Left ventricle myocardium superior (tissue), 1 donor: ENCODE measurements around the gene UBE2G2. TPM values are rescaled to one million over a fixed set of nuclear protein-coding genes. Genes with fewer than 3 reads are reported as not detected.

Experiments used
- ATAC-seq: fragments of 200-7000 bp; cut with Tn5 transposase; one replicate; pipeline ENCODE4 v1.9.1; 2020; ENCODE audit warnings: mild to moderate bottlenecking, moderate library complexity
- DNase-seq: peaks from one replicate; pipeline ENCODE4 v3.0.0-alpha.2; 2020
- intact Hi-C: fragments of 100-400 bp; cut with micrococcal nuclease; formaldehyde crosslinking; loops from one replicate; pipeline ENCODE4 v1.11.0; 2022
- total RNA-seq: library from RNA; stranded (reverse); fragmentation: NEBNext Ultra II Directional; extraction: Animal tissue kit (Norgen Biotek cat#: 25700); gene quantifications from one replicate; pipeline ENCODE4 v1.2.1, GENCODE V29; 2021
- donor health status: DM: no; HTN: yes; CAD: no; lungs with severe emphysema.

UBE2G2 gene
- total RNA-seq, 1 donor from 2014 or later: 70.0 TPM

GRCh38 chr21:44795342-44795741, 6.3 kb downstream of the UBE2G2 start:
- intact Hi-C loops: loop anchor here (10.0 kb wide), 1 partner anchor 79 kb away; the partner anchor contains the start of gene PTTG1IP
- DNase-seq (no peak), ATAC-seq (no peak)

GRCh38 chr21:44793592-44794374, 7.8 kb downstream of the UBE2G2 start:
- intact Hi-C loops: loop anchor here (10.0 kb wide), 1 partner anchor 81 kb away; the partner anchor contains the start of gene PTTG1IP
- DNase-seq: no peak
- ATAC-seq: no peak

GRCh38 chr21:44792702-44793591, 8.7 kb downstream of the UBE2G2 start:
- ATAC-seq: peak; percentile 90
- intact Hi-C loops: loop anchor here (10.0 kb wide), 1 partner anchor 82 kb away; the partner anchor contains the start of gene PTTG1IP
- peak; percentile 68 for DNase-seq

- no peak for ATAC-seq
- DNase-seq: no peak
- intact Hi-C loops: loop anchor here (10.0 kb wide), 1 partner anchor 83 kb away; the partner anchor contains the start of gene PTTG1IP
Observed at GRCh38 chr21:44791993-44792392, 9.6 kb downstream of the UBE2G2 start.

- ATAC-seq: no peak
- intact Hi-C loops: loop anchor here (10.0 kb wide), 1 partner anchor 84 kb away; the partner anchor contains the start of gene PTTG1IP
- DNase-seq: no peak
Observed at GRCh38 chr21:44791246-44791645, 10.4 kb downstream of the UBE2G2 start.

- ATAC-seq (no peak), DNase-seq (no peak)
- intact Hi-C loops: loop anchor here (10.0 kb wide), 1 partner anchor 84 kb away; the partner anchor contains the start of gene PTTG1IP
Observed at GRCh38 chr21:44790368-44790767, 11.3 kb downstream of the UBE2G2 start.

- intact Hi-C loops: loop anchor here (10.0 kb wide), 1 partner anchor 85 kb away; the partner anchor contains the start of gene PTTG1IP
- DNase-seq: no peak
Observed at GRCh38 chr21:44789880-44790279, 11.7 kb downstream of the UBE2G2 start.

GRCh38 chr21:44785620-44786335, 15.8 kb downstream of the UBE2G2 start:
- DNase-seq (no peak), ATAC-seq (no peak)
- intact Hi-C loops: no loop called here

More at GRCh38 chr21:44789880-44790279, 11.7 kb downstream of the UBE2G2 start:
- ATAC-seq: no peak

- intact Hi-C loops: no loop called here
- no peak for ATAC-seq
- no peak for DNase-seq
Observed at GRCh38 chr21:44784810-44785209, 16.8 kb downstream of the UBE2G2 start.

- ATAC-seq: no peak
- intact Hi-C loops: no loop called here
Observed at GRCh38 chr21:44783020-44783696, 18.5 kb downstream of the UBE2G2 start.

GRCh38 chr21:44780767-44781459, 20.7 kb downstream of the UBE2G2 start:
- ATAC-seq (peak; percentile 35), DNase-seq (no peak)
- intact Hi-C loops: no loop called here

More at GRCh38 chr21:44783020-44783696, 18.5 kb downstream of the UBE2G2 start:
- no peak for DNase-seq

- ATAC-seq (no peak), DNase-seq (no peak)
- intact Hi-C loops: no loop called here
Observed at GRCh38 chr21:44780137-44780502, 21.5 kb downstream of the UBE2G2 start.

GRCh38 chr21:44779417-44780136, 22.0 kb downstream of the UBE2G2 start:
- no peak for ATAC-seq

GRCh38 chr21:44778983-44779382, 22.6 kb downstream of the UBE2G2 start:
- ATAC-seq (no peak), DNase-seq (no peak)
- intact Hi-C loops: no loop called here

More at GRCh38 chr21:44779417-44780136, 22.0 kb downstream of the UBE2G2 start:
- DNase-seq: no peak
- intact Hi-C loops: no loop called here

GRCh38 chr21:44778499-44778911, 23.1 kb downstream of the UBE2G2 start:
- no peak for ATAC-seq
- no peak for DNase-seq
- intact Hi-C loops: no loop called here

- no peak for DNase-seq
- no peak for ATAC-seq
- intact Hi-C loops: no loop called here
Observed at GRCh38 chr21:44778094-44778493, 23.5 kb downstream of the UBE2G2 start.

GRCh38 chr21:44774972-44775371, 26.6 kb downstream of the UBE2G2 start:
- ATAC-seq: no peak
- DNase-seq: no peak
- intact Hi-C loops: no loop called here
